HCT116 (cell line): ENCODE data around the gene SMAD9.

ENCODE experiments used
- ATF3 ChIP-seq: IDR thresholded peaks from 2 replicates; pipeline ENCODE4 v1.6.1; 2012
- CTCF ChIP-seq, 3 experiments: fragments of 200-600 bp in 1 of 3; sonication (generic) in 1 of 3; IDR thresholded peaks in 2 of 3; conservative IDR thresholded peaks in 1 of 3; 2 replicates each; pipeline ENCODE4 v1.5.1; 2012 to 2017; ENCODE audit warnings: low read depth in 2 of 3, low read length in 2 of 3, antibody characterized with exemption in 1 of 3, borderline replicate concordance in 1 of 3, control low read depth in 1 of 3, mild to moderate bottlenecking in 1 of 3, mixed read lengths in 1 of 3, mixed run types in 1 of 3, moderate library complexity in 1 of 3; ENCODE audit not compliant: insufficient read depth in 1 of 3
- EZH2 ChIP-seq: fragments of 200-600 bp; sonication (generic); IDR thresholded peaks from 2 replicates; pipeline ENCODE4 v1.6.1; 2017; ENCODE audit warnings: antibody characterized with exemption, mixed run types
- EZH2phosphoT487 ChIP-seq: fragments of 200-600 bp; IDR thresholded peaks from 2 replicates; pipeline ENCODE4 v1.6.1; 2018; ENCODE audit warnings: antibody characterized with exemption, borderline replicate concordance
- RAD21 ChIP-seq: IDR thresholded peaks from 2 replicates; pipeline ENCODE4 v1.6.1; 2012; ENCODE audit warnings: low read depth, mild to moderate bottlenecking
- SIN3A ChIP-seq: IDR thresholded peaks from 2 replicates; pipeline ENCODE4 v1.6.1; 2012; ENCODE audit warnings: low read depth
- ZBTB33 ChIP-seq: IDR thresholded peaks from 2 replicates; pipeline ENCODE4 v1.6.1; 2011; ENCODE audit warnings: mild to moderate bottlenecking, low read length, moderate library complexity; ENCODE audit not compliant: insufficient replicate concordance; ENCODE audit errors: extremely low read depth

GRCh38 chr13:36959456-36960116, 39.5 kb upstream of the SMAD9 start:
- TF ChIP-seq CTCF (IDR thresholded peaks at IDR 0.05 in 2 of 3, conservative IDR thresholded peaks at IDR 0.05 in 1 of 3; ENCODE audit: borderline replicate concordance in 1 of 3, insufficient read depth in 1 of 3, low read depth in 2 of 3, low read length in 2 of 3) = no peak
- no peak for TF ChIP-seq RAD21
- no peak for TF ChIP-seq ZBTB33
- no peak for TF ChIP-seq EZH2phosphoT487
- no peak for TF ChIP-seq SIN3A
- no peak for TF ChIP-seq EZH2
- no peak for TF ChIP-seq ATF3
